WTC11 (cell line): ENCODE results near the gene CDH22. TPM values are rescaled to one million over a fixed set of nuclear protein-coding genes. Genes with fewer than 3 reads are reported as not detected.

Experiments
- ATAC-seq: fragments of 200-7000 bp; cut with Tn5 transposase; 2 replicates; pipeline ENCODE4 v1.10.0; 2021; ENCODE audit warnings: mild to moderate bottlenecking, moderate library complexity
- CTCF ChIA-PET: fragments of 300-600 bp; sonication (Branson Sonifier 250); formaldehyde crosslinking; loops from one replicate; lab custom pipeline; 2021; ENCODE audit warnings: antibody characterized with exemption; lab: Charles Lee
- POLR2A ChIA-PET: fragments of 350-600 bp; sonication (Branson Sonifier 250); formaldehyde crosslinking; loops from one replicate; lab custom pipeline; 2021; ENCODE audit warnings: antibody characterized with exemption; lab: Charles Lee
- DNase-seq: peaks from one replicate; pipeline ENCODE4 v3.0.0; 2021; ENCODE audit warnings: low spot score
- H3K27ac Mint-ChIP-seq: 2 replicates; pipeline ENCODE4 v1.8.0; 2021; ENCODE audit warnings: mixed read lengths
- H3K27me3 Mint-ChIP-seq: 2 replicates; pipeline ENCODE4 v1.8.0; 2021; ENCODE audit warnings: low read depth, mild to moderate bottlenecking, moderate library complexity, mixed read lengths
- H3K36me3 Mint-ChIP-seq: 2 replicates; pipeline ENCODE4 v1.8.0; 2021; ENCODE audit warnings: mixed read lengths
- H3K4me1 Mint-ChIP-seq: 2 replicates; pipeline ENCODE4 v1.8.0; 2022; ENCODE audit warnings: mixed read lengths
- H3K4me3 Mint-ChIP-seq: 2 replicates; pipeline ENCODE4 v1.8.0; 2021; ENCODE audit warnings: mild to moderate bottlenecking, moderate library complexity, mixed read lengths
- H3K9me3 Mint-ChIP-seq: 2 replicates; pipeline ENCODE4 v1.8.0; 2021; ENCODE audit warnings: mixed read lengths
- AFF4 ChIP-seq: sonication (generic); formaldehyde crosslinking; IDR thresholded peaks from 2 replicates; pipeline ENCODE4 v1.8.1; 2023; ENCODE audit warnings: mild to moderate bottlenecking, missing genetic modification reagents, borderline replicate concordance
- E2F4 ChIP-seq: sonication (generic); formaldehyde crosslinking; IDR thresholded peaks from 2 replicates; pipeline ENCODE4 v1.8.1; 2022; ENCODE audit warnings: low read depth, mild to moderate bottlenecking, moderate library complexity, missing genetic modification reagents, borderline replicate concordance
- FOXJ3 ChIP-seq: sonication (generic); formaldehyde crosslinking; IDR thresholded peaks from 2 replicates; pipeline ENCODE4 v1.9.0; 2021; ENCODE audit warnings: missing genetic modification reagents, mild to moderate bottlenecking, borderline replicate concordance
- FOXK1 ChIP-seq: sonication (generic); formaldehyde crosslinking; IDR thresholded peaks from 2 replicates; pipeline ENCODE4 v1.8.0; 2022; ENCODE audit warnings: mild to moderate bottlenecking, moderate library complexity, missing genetic modification reagents
- JUN ChIP-seq: sonication (generic); formaldehyde crosslinking; IDR thresholded peaks from 2 replicates; pipeline ENCODE4 v1.8.0; 2023; ENCODE audit warnings: mild to moderate bottlenecking, missing genetic modification reagents
- MAX ChIP-seq: sonication (generic); formaldehyde crosslinking; IDR thresholded peaks from 2 replicates; pipeline ENCODE4 v1.8.0; 2022; ENCODE audit warnings: mild to moderate bottlenecking, missing genetic modification reagents
- MYBL2 ChIP-seq: sonication (generic); formaldehyde crosslinking; IDR thresholded peaks from 2 replicates; pipeline ENCODE4 v1.8.1; 2023; ENCODE audit warnings: mild to moderate bottlenecking, moderate library complexity, missing genetic modification reagents
- NR1H2 ChIP-seq: sonication (generic); formaldehyde crosslinking; IDR thresholded peaks from 2 replicates; pipeline ENCODE4 v1.9.0; 2021; ENCODE audit warnings: mild to moderate bottlenecking, moderate library complexity, missing genetic modification reagents
- PRDM15 ChIP-seq: sonication (generic); formaldehyde crosslinking; IDR thresholded peaks from 2 replicates; pipeline ENCODE4 v1.8.0; 2022; ENCODE audit warnings: missing genetic modification reagents
- SMAD4 ChIP-seq: sonication (generic); formaldehyde crosslinking; IDR thresholded peaks from 2 replicates; pipeline ENCODE4 v1.8.0; 2022; ENCODE audit warnings: mild to moderate bottlenecking, missing genetic modification reagents
- SOX15 ChIP-seq: fragments of 250-450 bp; sonication (Bioruptor Pico); IDR thresholded peaks from 2 replicates; pipeline ENCODE4 v1.9.0; 2021; ENCODE audit warnings: mild to moderate bottlenecking
- SP1 ChIP-seq: sonication (generic); formaldehyde crosslinking; conservative IDR thresholded peaks from 2 replicates; pipeline ENCODE4 v1.8.1; 2022; ENCODE audit warnings: missing genetic modification reagents
- TEAD1 ChIP-seq: sonication (generic); formaldehyde crosslinking; IDR thresholded peaks from 2 replicates; pipeline ENCODE4 v1.8.0; 2022; ENCODE audit warnings: mild to moderate bottlenecking, missing genetic modification reagents
- TEAD4 ChIP-seq: sonication (generic); formaldehyde crosslinking; IDR thresholded peaks from 2 replicates; pipeline ENCODE4 v1.8.0; 2022; ENCODE audit warnings: mild to moderate bottlenecking, missing genetic modification reagents
- TP53 ChIP-seq: sonication (generic); formaldehyde crosslinking; IDR thresholded peaks from 2 replicates; pipeline ENCODE4 v1.8.1; 2023; ENCODE audit warnings: mild to moderate bottlenecking, missing genetic modification reagents
- ZMAT4 ChIP-seq: fragments of 250-450 bp; sonication (Bioruptor Pico); IDR thresholded peaks from 2 replicates; pipeline ENCODE4 v1.9.0; 2021; ENCODE audit warnings: mild to moderate bottlenecking
- ZNF232 ChIP-seq: sonication (generic); formaldehyde crosslinking; IDR thresholded peaks from 2 replicates; pipeline ENCODE4 v1.8.0; 2022; ENCODE audit warnings: mild to moderate bottlenecking, missing genetic modification reagents
- total RNA-seq: library from RNA; stranded (reverse); gene quantifications from 3 replicates; pipeline ENCODE4 v1.2.3, GENCODE V29; 2021
- TF ChIP-seq, protein P1 (sequence below): sonication (generic); formaldehyde crosslinking; IDR thresholded peaks from 2 replicates; pipeline ENCODE4 v1.8.0; 2023; ENCODE audit warnings: missing genetic modification reagents, mild to moderate bottlenecking, borderline replicate concordance

CDH22 gene
- total RNA-seq, 1 experiment from 2014 or later: 0.13 TPM

DNA sequence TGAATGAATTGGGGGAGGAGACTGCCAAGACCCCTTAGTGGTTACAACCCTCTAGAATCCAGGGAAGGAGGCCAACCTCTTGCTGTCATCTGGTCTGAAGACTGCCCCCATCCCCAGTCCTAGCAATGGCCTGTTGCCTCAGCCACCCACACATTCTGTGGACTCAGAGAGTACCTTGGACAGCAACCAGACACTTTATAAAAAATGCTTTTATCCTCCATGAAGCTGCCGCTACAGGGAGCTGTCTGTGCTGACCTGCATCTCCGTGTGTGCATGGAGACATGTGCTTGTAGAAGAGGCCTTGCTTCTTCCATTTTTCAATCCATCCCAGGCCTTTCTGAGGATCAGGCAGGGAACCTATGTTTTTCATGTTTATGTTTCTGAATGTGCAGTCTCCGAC is 15.2 kb downstream of the CDH22 start:
- no peaks in the 10 kb centered on the region for H3K36me3 Mint-ChIP-seq
- H3K27me3 Mint-ChIP-seq: no peaks in the 10 kb centered on the region; the same call in 1 of the 2 replicates
- POLR2A ChIA-PET: no interaction called here
- no peak overlapping the region for H3K4me3 Mint-ChIP-seq
- TF ChIP-seq, protein P1, sequence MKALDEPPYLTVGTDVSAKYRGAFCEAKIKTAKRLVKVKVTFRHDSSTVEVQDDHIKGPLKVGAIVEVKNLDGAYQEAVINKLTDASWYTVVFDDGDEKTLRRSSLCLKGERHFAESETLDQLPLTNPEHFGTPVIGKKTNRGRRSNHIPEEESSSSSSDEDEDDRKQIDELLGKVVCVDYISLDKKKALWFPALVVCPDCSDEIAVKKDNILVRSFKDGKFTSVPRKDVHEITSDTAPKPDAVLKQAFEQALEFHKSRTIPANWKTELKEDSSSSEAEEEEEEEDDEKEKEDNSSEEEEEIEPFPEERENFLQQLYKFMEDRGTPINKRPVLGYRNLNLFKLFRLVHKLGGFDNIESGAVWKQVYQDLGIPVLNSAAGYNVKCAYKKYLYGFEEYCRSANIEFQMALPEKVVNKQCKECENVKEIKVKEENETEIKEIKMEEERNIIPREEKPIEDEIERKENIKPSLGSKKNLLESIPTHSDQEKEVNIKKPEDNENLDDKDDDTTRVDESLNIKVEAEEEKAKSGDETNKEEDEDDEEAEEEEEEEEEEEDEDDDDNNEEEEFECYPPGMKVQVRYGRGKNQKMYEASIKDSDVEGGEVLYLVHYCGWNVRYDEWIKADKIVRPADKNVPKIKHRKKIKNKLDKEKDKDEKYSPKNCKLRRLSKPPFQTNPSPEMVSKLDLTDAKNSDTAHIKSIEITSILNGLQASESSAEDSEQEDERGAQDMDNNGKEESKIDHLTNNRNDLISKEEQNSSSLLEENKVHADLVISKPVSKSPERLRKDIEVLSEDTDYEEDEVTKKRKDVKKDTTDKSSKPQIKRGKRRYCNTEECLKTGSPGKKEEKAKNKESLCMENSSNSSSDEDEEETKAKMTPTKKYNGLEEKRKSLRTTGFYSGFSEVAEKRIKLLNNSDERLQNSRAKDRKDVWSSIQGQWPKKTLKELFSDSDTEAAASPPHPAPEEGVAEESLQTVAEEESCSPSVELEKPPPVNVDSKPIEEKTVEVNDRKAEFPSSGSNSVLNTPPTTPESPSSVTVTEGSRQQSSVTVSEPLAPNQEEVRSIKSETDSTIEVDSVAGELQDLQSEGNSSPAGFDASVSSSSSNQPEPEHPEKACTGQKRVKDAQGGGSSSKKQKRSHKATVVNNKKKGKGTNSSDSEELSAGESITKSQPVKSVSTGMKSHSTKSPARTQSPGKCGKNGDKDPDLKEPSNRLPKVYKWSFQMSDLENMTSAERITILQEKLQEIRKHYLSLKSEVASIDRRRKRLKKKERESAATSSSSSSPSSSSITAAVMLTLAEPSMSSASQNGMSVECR: 0 out of 2 replicates have a peak, but pooled peaks have one; percentile 52
- TF ChIP-seq MAX (no peak), TEAD4 (CRISPR knock-in tag) (no peak), TP53 (CRISPR knock-in tag) (no peak), SP1 (CRISPR knock-in tag) (no peak), TEAD1 (CRISPR knock-in tag) (0 out of 2 replicates have a peak, but pooled peaks have one; percentile 35), ZNF232 (CRISPR knock-in tag) (0 out of 2 replicates have a peak, but pooled peaks have one; percentile 46), FOXK1 (0 out of 2 replicates have a peak, but pooled peaks have one; percentile 34), SMAD4 (CRISPR knock-in tag) (no peak), JUN (CRISPR knock-in tag) (peak; percentile 28; the same call in 1 of the 2 replicates)
- TF ChIP-seq, all 79 proteins: peak for 5
- ATAC-seq (peak; percentile 73), DNase-seq (no peak)
- Mint-ChIP-seq H3K27ac (no peak overlapping the region), H3K9me3 (no peaks in the 10 kb centered on the region), H3K4me1 (peaks cover 13% of the 10 kb centered on the region)
- CTCF ChIA-PET: interaction anchor here (0.6 to 1.6 kb wide), 3 partner anchors 56 to 165 kb away, joined by 3 to 6 read pairs (median 3); no protein-coding TSS in a partner anchor

DNA sequence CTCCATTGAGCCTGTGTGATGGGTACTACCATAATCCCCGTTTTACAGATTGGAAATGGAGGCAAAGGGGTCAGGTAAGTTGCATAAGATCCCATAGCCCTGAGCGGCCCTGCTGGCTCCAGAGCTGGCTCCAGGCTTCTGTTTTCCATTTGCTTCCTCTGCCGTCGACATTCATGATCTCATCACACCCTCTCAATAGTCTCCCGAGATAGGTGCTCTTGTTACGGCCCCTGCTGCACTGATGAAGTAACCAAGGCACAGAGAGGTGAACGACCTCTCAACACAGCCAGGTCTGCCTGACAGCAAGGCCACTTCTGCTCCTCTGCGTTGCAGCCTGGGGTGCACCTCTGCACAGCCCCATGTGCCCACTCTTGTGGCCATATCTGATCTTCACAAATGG is 16.9 kb downstream of the CDH22 start:
- ChIA-PET POLR2A (no interaction called here), CTCF (interaction anchor here (1.6 kb wide), 1 partner anchor 159 kb away, joined by 3 read pairs; no protein-coding TSS in a partner anchor)
- H3K36me3 Mint-ChIP-seq: no peaks in the 10 kb centered on the region
- H3K4me1 Mint-ChIP-seq: peaks cover 9% of the 10 kb centered on the region
- H3K9me3 Mint-ChIP-seq: no peaks in the 10 kb centered on the region
- DNase-seq: no peak
- TF ChIP-seq E2F4 (CRISPR knock-in tag): no peak
- TF ChIP-seq SOX15 (CRISPR knock-in tag): no peak
- no peak for ATAC-seq
- H3K27me3 Mint-ChIP-seq: no peaks in the 10 kb centered on the region; the same call in 1 of the 2 replicates
- no peak overlapping the region for H3K4me3 Mint-ChIP-seq
- H3K27ac Mint-ChIP-seq: no peak overlapping the region

GRCh38 chr20:46289432-46289831 is 18.9 kb downstream of the CDH22 start:
- ChIA-PET CTCF (interaction anchor here (1.6 to 1.8 kb wide), 2 partner anchors 17 to 59 kb away, joined by 9 to 11 read pairs; no protein-coding TSS in a partner anchor), POLR2A (no interaction called here)
- peaks cover 12% of the 10 kb centered on the region; the same call in 1 of the 2 replicates for H3K4me1 Mint-ChIP-seq
- no peaks in the 10 kb centered on the region for H3K9me3 Mint-ChIP-seq
- no peak overlapping the region for H3K27ac Mint-ChIP-seq
- ATAC-seq (no peak), DNase-seq (no peak)
- no peaks in the 10 kb centered on the region for H3K36me3 Mint-ChIP-seq
- no peaks in the 10 kb centered on the region; the same call in 1 of the 2 replicates for H3K27me3 Mint-ChIP-seq
- no peak overlapping the region for H3K4me3 Mint-ChIP-seq
- no peak for TF ChIP-seq NR1H2 (CRISPR knock-in tag)
- TF ChIP-seq MYBL2 (CRISPR knock-in tag): no peak
- no peak for TF ChIP-seq FOXJ3 (CRISPR knock-in tag)
- TF ChIP-seq AFF4 (CRISPR knock-in tag): no peak
- TF ChIP-seq ZMAT4 (CRISPR knock-in tag): no peak
- TF ChIP-seq PRDM15: no peak
